Measurements from ENCODE around the gene SLX4. TPM values are rescaled to one million over a fixed set of nuclear protein-coding genes. Genes with fewer than 3 reads are reported as not detected.

Gene SLX4
- total RNA-seq, 2 experiments from 2014 or later = 13.2 to 13.8 TPM

GRCh38 chr16:3650631-3651265 lies 39.3 kb upstream of the SLX4 start:
- Mint-ChIP-seq H3K36me3 (ENCODE audit: low read depth) (peaks cover 18% of the 10 kb centered on the region), H3K27ac (no peak overlapping the region), H3K4me3 (no peak overlapping the region), H3K4me1 (peaks cover 5% of the 10 kb centered on the region), H3K9me3 (no peaks in the 10 kb centered on the region), H3K27me3 (no peaks in the 10 kb centered on the region)
- DNase-seq = peak; percentile 5
- CTCF ChIA-PET = interaction anchor here (0.7 to 1.8 kb wide), 2 partner anchors 16 to 19 kb away, joined by 3 to 4 read pairs; no protein-coding TSS in a partner anchor
- POLR2A ChIA-PET = no interaction called here

GRCh38 chr16:3646348-3646920 lies 35.0 kb upstream of the SLX4 start:
- DNase-seq = no peak
- no peak overlapping the region for H3K27ac Mint-ChIP-seq
- peaks cover 3% of the 10 kb centered on the region for H3K4me1 Mint-ChIP-seq
- H3K9me3 Mint-ChIP-seq = no peaks in the 10 kb centered on the region
- no peaks in the 10 kb centered on the region for H3K27me3 Mint-ChIP-seq
- ChIA-PET CTCF (interaction anchor here (0.6 to 1.5 kb wide), 4 partner anchors 9 to 41 kb away, joined by 3 to 5 read pairs (median 4); no protein-coding TSS in a partner anchor), POLR2A (no interaction called here)
- peaks cover 7% of the 10 kb centered on the region for H3K36me3 Mint-ChIP-seq (ENCODE audit: low read depth)
- no peak overlapping the region for H3K4me3 Mint-ChIP-seq

- Mint-ChIP-seq H3K27ac (peak overlapping the region; percentile 2), H3K27me3 (no peaks in the 10 kb centered on the region), H3K36me3 (ENCODE audit: low read depth) (peaks cover 7% of the 10 kb centered on the region), H3K4me1 (peaks cover 3% of the 10 kb centered on the region), H3K9me3 (no peaks in the 10 kb centered on the region), H3K4me3 (no peak overlapping the region)
- ChIA-PET CTCF (interaction anchor here (0.6 to 1.5 kb wide), 3 partner anchors 8 to 42 kb away, joined by 3 to 5 read pairs (median 5); no protein-coding TSS in a partner anchor), POLR2A (no interaction called here)
- DNase-seq = no peak
These were observed 34.3 kb upstream of the SLX4 start for GRCh38 chr16:3645504-3646347.

GRCh38 chr16:3645108-3645503 lies 33.7 kb upstream of the SLX4 start:
- CTCF ChIA-PET = no interaction called here
- H3K27me3 Mint-ChIP-seq = no peaks in the 10 kb centered on the region
- H3K9me3 Mint-ChIP-seq = no peaks in the 10 kb centered on the region
- POLR2A ChIA-PET = no interaction called here
- peaks cover 5% of the 10 kb centered on the region for H3K4me1 Mint-ChIP-seq
- H3K4me3 Mint-ChIP-seq = no peak overlapping the region
- peak overlapping the region; percentile 2 for H3K27ac Mint-ChIP-seq
- H3K36me3 Mint-ChIP-seq (ENCODE audit: low read depth) = peaks cover 7% of the 10 kb centered on the region
- DNase-seq = no peak

GRCh38 chr16:3643095-3643730 lies 31.8 kb upstream of the SLX4 start:
- Mint-ChIP-seq H3K4me3 (no peak overlapping the region), H3K36me3 (ENCODE audit: low read depth) (peaks cover 9% of the 10 kb centered on the region), H3K4me1 (peaks cover 11% of the 10 kb centered on the region), H3K9me3 (no peaks in the 10 kb centered on the region), H3K27me3 (no peaks in the 10 kb centered on the region), H3K27ac (no peak overlapping the region)
- POLR2A ChIA-PET = no interaction called here
- CTCF ChIA-PET = interaction anchor here (1.4 kb wide), 1 partner anchor 19 kb away, joined by 5 read pairs; no protein-coding TSS in a partner anchor
- DNase-seq = no peak

GRCh38 chr16:3642397-3643094 lies 31.1 kb upstream of the SLX4 start:
- POLR2A ChIA-PET = no interaction called here

GRCh38 chr16:3641801-3642396 lies 30.5 kb upstream of the SLX4 start:
- no peak for DNase-seq
- no peaks in the 10 kb centered on the region for H3K9me3 Mint-ChIP-seq
- no peak overlapping the region for H3K4me3 Mint-ChIP-seq
- ChIA-PET POLR2A (no interaction called here), CTCF (no interaction called here)
- H3K27me3 Mint-ChIP-seq = no peaks in the 10 kb centered on the region
- peaks cover 14% of the 10 kb centered on the region for H3K36me3 Mint-ChIP-seq (ENCODE audit: low read depth)
- H3K4me1 Mint-ChIP-seq = peaks cover 23% of the 10 kb centered on the region
- H3K27ac Mint-ChIP-seq = peak overlapping the region; percentile 46

More at GRCh38 chr16:3642397-3643094, 31.1 kb upstream of the SLX4 start:
- no peaks in the 10 kb centered on the region for H3K9me3 Mint-ChIP-seq
- peaks cover 14% of the 10 kb centered on the region for H3K36me3 Mint-ChIP-seq (ENCODE audit: low read depth)
- CTCF ChIA-PET = interaction anchor here (1.4 kb wide), 1 partner anchor 20 kb away, joined by 5 read pairs; no protein-coding TSS in a partner anchor
- no peak overlapping the region for H3K4me3 Mint-ChIP-seq
- peaks cover 17% of the 10 kb centered on the region for H3K4me1 Mint-ChIP-seq
- peak overlapping the region; percentile 46 for H3K27ac Mint-ChIP-seq
- H3K27me3 Mint-ChIP-seq = no peaks in the 10 kb centered on the region
- no peak for DNase-seq

- Mint-ChIP-seq H3K27me3 (no peaks in the 10 kb centered on the region), H3K4me1 (peaks cover 27% of the 10 kb centered on the region), H3K36me3 (ENCODE audit: low read depth) (peaks cover 10% of the 10 kb centered on the region), H3K27ac (no peak overlapping the region), H3K4me3 (no peak overlapping the region), H3K9me3 (no peaks in the 10 kb centered on the region)
- no peak for DNase-seq
- ChIA-PET POLR2A (no interaction called here), CTCF (interaction anchor here (0.8 to 1.3 kb wide), 2 partner anchors 21 to 22 kb away, joined by 3 to 4 read pairs; no protein-coding TSS in a partner anchor)
These were observed 29.5 kb upstream of the SLX4 start for GRCh38 chr16:3640632-3641501.

GRCh38 chr16:3640207-3640606 lies 28.8 kb upstream of the SLX4 start:
- no peaks in the 10 kb centered on the region for H3K27me3 Mint-ChIP-seq
- H3K36me3 Mint-ChIP-seq (ENCODE audit: low read depth) = peaks cover 9% of the 10 kb centered on the region
- no peaks in the 10 kb centered on the region for H3K9me3 Mint-ChIP-seq
- H3K27ac Mint-ChIP-seq = peak overlapping the region; percentile 36
- ChIA-PET CTCF (interaction anchor here (1.3 kb wide), 1 partner anchor 21 kb away, joined by 4 read pairs; no protein-coding TSS in a partner anchor), POLR2A (no interaction called here)
- DNase-seq = no peak
- no peak overlapping the region for H3K4me3 Mint-ChIP-seq
- H3K4me1 Mint-ChIP-seq = peaks cover 29% of the 10 kb centered on the region

- H3K27ac Mint-ChIP-seq = no peak overlapping the region
- ChIA-PET CTCF (interaction anchor here (0.6 to 1.1 kb wide), 2 partner anchors 14 to 18 kb away, joined by 3 to 4 read pairs; no protein-coding TSS in a partner anchor), POLR2A (no interaction called here)
- no peak for DNase-seq
- H3K4me3 Mint-ChIP-seq = no peak overlapping the region
- no peaks in the 10 kb centered on the region for H3K27me3 Mint-ChIP-seq
- H3K4me1 Mint-ChIP-seq = peaks cover 29% of the 10 kb centered on the region
- H3K9me3 Mint-ChIP-seq = no peaks in the 10 kb centered on the region
- H3K36me3 Mint-ChIP-seq (ENCODE audit: low read depth) = peaks cover 9% of the 10 kb centered on the region
These were observed 27.7 kb upstream of the SLX4 start for GRCh38 chr16:3638916-3639644.
